Transverse colon (tissue), 4 donors: Measurements from ENCODE around the gene YTHDF2. TPM values are rescaled to one million over a fixed set of nuclear protein-coding genes. Genes with fewer than 3 reads are reported as not detected.
A peak's percentile ranks its signal among the peaks of the same experiment; 100 is the strongest.

Source experiments
- DNase-seq: peaks from one replicate; pipeline ENCODE4 v3.0.0-alpha.2; 2019
- H3K27ac ChIP-seq, 4 donors: fragments of 200-600 bp; sonication (generic); 2 replicates each; pipeline ENCODE4 v1.5.1; 2016 to 2018; ENCODE audit warnings: inconsistent platforms in 4 of 4
- H3K27me3 ChIP-seq: fragments of 200-600 bp; sonication (generic); 2 replicates; pipeline ENCODE4 v1.5.1; 2017; ENCODE audit warnings: inconsistent platforms
- H3K36me3 ChIP-seq, 4 donors: fragments of 200-600 bp; sonication (generic); 2 replicates each; pipeline ENCODE4 v1.5.1; 2017 to 2019; ENCODE audit warnings: inconsistent platforms in 4 of 4
- H3K4me1 ChIP-seq, 4 donors: fragments of 200-600 bp; sonication (generic); 2 replicates each; pipeline ENCODE4 v1.5.1; 2017 to 2020; ENCODE audit warnings: inconsistent platforms in 4 of 4
- H3K4me3 ChIP-seq, 4 donors: fragments of 200-600 bp; sonication (generic); 1 replicate in 1 of 4; 2 replicates in 3 of 4; pipeline versions ENCODE4 v1.5.1 to v1.6.1; 2017 to 2019; ENCODE audit warnings: inconsistent platforms in 4 of 4
- H3K9me3 ChIP-seq, 2 donors: fragments of 200-600 bp; sonication (generic); 2 replicates each; pipeline ENCODE4 v1.5.1; 2017 to 2019; ENCODE audit warnings: inconsistent platforms in 2 of 2
- CTCF ChIP-seq, 5 experiments: fragments of 200-600 bp in 3 of 5; fragments of 450-650 bp in 2 of 5; sonication (generic) in 3 of 5; IDR thresholded peaks; 1 replicate in 2 of 5; 2 replicates in 3 of 5; pipeline ENCODE4 v1.5.1; 2016 to 2017; ENCODE audit warnings: antibody characterized with exemption in 5 of 5, inconsistent platforms in 3 of 5, mild to moderate bottlenecking in 2 of 5, moderate library complexity in 1 of 5
- EP300 ChIP-seq: sonication (generic); formaldehyde crosslinking; IDR thresholded peaks from one replicate; pipeline ENCODE4 v1.6.1; 2017; ENCODE audit warnings: antibody characterized with exemption, low read depth
- POLR2A ChIP-seq: fragments of 450-650 bp; IDR thresholded peaks from one replicate; pipeline ENCODE4 v1.6.1; 2016; ENCODE audit warnings: antibody characterized with exemption, mild to moderate bottlenecking, moderate library complexity
- POLR2AphosphoS5 ChIP-seq, 3 donors: sonication (generic); formaldehyde crosslinking; IDR thresholded peaks; one replicate each; pipeline ENCODE4 v1.6.1; 2016; ENCODE audit warnings: antibody characterized with exemption in 3 of 3
- WGBS, 2 donors: methylation state at CpG; one replicate each; pipeline ENCODE4 v1.1.5; 2018; ENCODE audit warnings: low coverage in 1 of 2; 5-methylcytosine and 5-hydroxymethylcytosine counted together
- in situ Hi-C, 4 donors: fragments of 200-750 bp; cut with MboI; loops; one replicate each; pipeline versions ENCODE4 v1.15.0 to v1.15.1; 2017; ENCODE audit warnings: low sequenced_read_pairs in 3 of 4, low pct_ligation_motif_present in 1 of 4, low pct_unique_long_range_greater_than_20kb in 1 of 4
- intact Hi-C: fragments of 100-400 bp; cut with DNase I; formaldehyde crosslinking; loops from one replicate; pipeline ENCODE4 v1.15.1; 2023; ENCODE audit warnings: low total_unique reads
- total RNA-seq, 4 donors: library from RNA; depleted of rRNA; stranded (reverse); fragments of >200 nt; gene quantifications; one replicate each; pipeline ENCODE4 v1.1.0, GENCODE V29; 2016

YTHDF2 gene
- total RNA-seq, 4 donors from 2014 or later = 33.2 to 56.1 (median 45.8) TPM

DNA sequence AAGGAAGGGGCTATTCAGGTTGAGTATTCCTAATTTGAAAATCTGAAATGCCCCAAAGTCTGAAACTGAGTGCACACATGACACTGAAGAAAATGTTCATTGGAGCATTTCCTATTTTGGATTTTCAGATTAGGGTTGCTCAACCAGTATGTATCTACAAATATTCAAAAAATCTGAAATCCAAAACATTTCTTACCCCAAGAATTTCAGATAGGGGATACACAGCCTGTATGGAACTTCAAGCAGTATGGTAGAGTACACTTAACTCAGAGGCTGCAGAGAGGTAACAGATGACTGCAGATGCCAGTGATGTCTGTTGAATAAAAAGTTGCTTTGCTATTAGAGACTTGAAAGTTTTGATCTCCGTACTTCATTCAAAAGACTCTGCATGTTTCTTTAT is 19.0 kb downstream of the YTHDF2 start:
- WGBS, 2 donors = 43 to 46% methylated on average over 1 of the region's 1 CpG
- Histone ChIP-seq H3K9me3 (no peaks in the 10 kb centered on the region), H3K4me1 (peaks cover 13 to 77% (median 57%) of the 10 kb centered on the region in 4 donors), H3K27ac (no peak overlapping the region), H3K36me3 (no peaks in the 10 kb centered on the region), H3K27me3 (no peaks in the 10 kb centered on the region), H3K4me3 (no peak overlapping the region)
- in situ Hi-C loops (no loop called here), intact Hi-C loops (no loop called here)
- no peak for DNase-seq
- TF ChIP-seq POLR2AphosphoS5 (IDR thresholded peaks at IDR 0.05) (no peak), CTCF (IDR thresholded peaks at IDR 0.05) (no peak), POLR2A (no peak)

DNA sequence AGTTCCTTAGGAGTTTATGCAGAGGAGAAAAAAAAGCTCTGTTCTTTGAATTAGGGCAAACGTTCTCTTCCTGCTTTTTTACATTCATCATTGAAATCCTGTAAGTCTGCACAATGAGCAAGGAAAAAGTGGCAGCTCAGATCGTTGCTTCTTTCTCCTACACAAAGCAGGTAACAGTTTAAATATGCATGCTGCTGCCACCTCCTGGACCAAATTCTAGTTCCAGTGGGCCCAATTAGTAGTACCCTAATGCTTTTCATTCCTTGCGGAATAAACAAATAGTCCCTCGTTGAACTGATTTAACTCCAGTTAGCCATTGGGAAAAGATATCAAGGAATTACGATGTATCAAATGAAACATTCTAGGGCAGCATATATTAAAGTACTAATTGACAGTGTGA is 20.1 kb downstream of the YTHDF2 start:
- Histone ChIP-seq H3K4me3 (no peak overlapping the region), H3K4me1 (peaks cover 6 to 65% (median 45%) of the 10 kb centered on the region in 4 donors), H3K9me3 (no peaks in the 10 kb centered on the region), H3K27ac (no peak overlapping the region), H3K36me3 (no peaks in the 10 kb centered on the region), H3K27me3 (no peaks in the 10 kb centered on the region)
- TF ChIP-seq POLR2A = no peak
- TF ChIP-seq POLR2AphosphoS5 (IDR thresholded peaks at IDR 0.05) = no peak
- no peak for TF ChIP-seq EP300
- peak in 2 of 5 experiments; percentile 12 to 14 for TF ChIP-seq CTCF (IDR thresholded peaks at IDR 0.05)
- DNase-seq = no peak
- in situ Hi-C loops (no loop called here), intact Hi-C loops (no loop called here)
- WGBS, 2 donors = 33 to 43% methylated on average over 5 of the region's 5 CpGs

- no peak overlapping the region for H3K4me3 ChIP-seq
- H3K9me3 ChIP-seq = no peaks in the 10 kb centered on the region
- no peaks in the 10 kb centered on the region for H3K36me3 ChIP-seq
- DNase-seq = no peak
- peaks cover 6 to 53% (median 39%) of the 10 kb centered on the region in 4 donors for H3K4me1 ChIP-seq
- intact Hi-C loops (no loop called here), in situ Hi-C loops (no loop called here)
- H3K27me3 ChIP-seq = no peaks in the 10 kb centered on the region
- H3K27ac ChIP-seq = no peak overlapping the region
- WGBS, 2 donors = 55 to 62% methylated on average over 3 to 4 of the region's 4 CpGs
- TF ChIP-seq EP300 = no peak
Observed at GRCh38 chr1:28758420-28758819, 21.7 kb downstream of the YTHDF2 start.

DNA sequence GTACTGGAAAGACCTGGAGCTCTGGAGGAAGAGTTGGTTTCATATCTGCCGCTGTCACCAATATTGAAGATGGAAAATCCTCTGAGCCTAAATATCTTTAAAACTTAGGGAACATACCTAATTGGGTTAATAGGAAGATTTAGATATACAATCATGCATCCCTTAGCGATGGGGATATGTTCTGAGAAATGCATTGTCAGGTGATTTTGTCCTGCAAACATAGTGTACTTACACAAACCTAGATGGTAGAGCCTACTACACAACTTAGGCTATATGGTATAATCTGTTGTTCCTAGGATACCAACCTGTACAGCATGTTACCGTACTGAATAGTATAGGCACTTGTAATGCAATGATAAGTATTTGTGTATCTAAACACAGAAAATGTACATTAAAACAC is 22.5 kb downstream of the YTHDF2 start:
- no peak for DNase-seq
- 97 to 100% methylated on average over 2 to 3 of the region's 3 CpGs for WGBS, 2 donors
- Histone ChIP-seq H3K4me1 (peaks cover 6 to 44% (median 35%) of the 10 kb centered on the region in 4 donors), H3K27me3 (no peaks in the 10 kb centered on the region), H3K27ac (no peak overlapping the region), H3K36me3 (no peaks in the 10 kb centered on the region), H3K4me3 (no peak overlapping the region), H3K9me3 (no peaks in the 10 kb centered on the region)
- intact Hi-C loops = no loop called here
- in situ Hi-C loops = no loop called here
- no peak for TF ChIP-seq POLR2AphosphoS5 (IDR thresholded peaks at IDR 0.05)
- TF ChIP-seq CTCF (IDR thresholded peaks at IDR 0.05) = no peak
- no peak for TF ChIP-seq POLR2A
- no peak for TF ChIP-seq EP300

- peaks cover 0 to 25% (median 17%) of the 10 kb centered on the region in 4 donors for H3K4me1 ChIP-seq
- no peaks in the 10 kb centered on the region for H3K9me3 ChIP-seq
- DNase-seq = no peak
- H3K27me3 ChIP-seq = no peaks in the 10 kb centered on the region
- no peak overlapping the region for H3K27ac ChIP-seq
- intact Hi-C loops = no loop called here
- in situ Hi-C loops = no loop called here
- H3K4me3 ChIP-seq = no peak overlapping the region
- 97% methylated on average over 5 of the region's 5 CpGs; no CpG with 5 or more reads in 1 of the 2 donors for WGBS, 2 donors
- no peaks in the 10 kb centered on the region for H3K36me3 ChIP-seq
- TF ChIP-seq POLR2AphosphoS5 (IDR thresholded peaks at IDR 0.05) = no peak
- no peak for TF ChIP-seq CTCF (IDR thresholded peaks at IDR 0.05)
- TF ChIP-seq POLR2A = no peak
- no peak for TF ChIP-seq EP300
Observed at GRCh38 chr1:28761189-28761588, 24.4 kb downstream of the YTHDF2 start.
